HEK293 (cell line): ENCODE data around the gene B3GNT9.

Source experiments
- ZNF266 ChIP-seq: fragments of 450-650 bp; formaldehyde crosslinking; IDR thresholded peaks from 2 replicates; pipeline ENCODE4 v1.5.1; 2016; ENCODE audit warnings: missing biosample characterization, missing genetic modification characterization, low read depth
- ZNF274 ChIP-seq, 2 experiments: fragments of 200-500 bp in 1 of 2; fragments of 450-650 bp in 1 of 2; sonication (Bioruptor generic) in 1 of 2; formaldehyde crosslinking in 1 of 2; IDR thresholded peaks; 2 replicates each; pipeline versions ENCODE4 v1.5.1 to v1.6.1; 2014 to 2016; ENCODE audit warnings: borderline replicate concordance in 1 of 2, inconsistent platforms in 1 of 2, low read length in 1 of 2, missing biosample characterization in 1 of 2, missing genetic modification characterization in 1 of 2
- ZNF530 ChIP-seq: fragments of 450-650 bp; formaldehyde crosslinking; IDR thresholded peaks from 2 replicates; pipeline ENCODE4 v1.5.1; 2016; ENCODE audit warnings: low read depth, missing biosample characterization, missing genetic modification characterization
- ZNF670 ChIP-seq: fragments of 450-650 bp; formaldehyde crosslinking; IDR thresholded peaks from 2 replicates; pipeline ENCODE4 v1.5.1; 2016; ENCODE audit warnings: missing biosample characterization, missing genetic modification characterization, low read depth
- TF ChIP-seq, protein P1 (sequence below): fragments of 450-650 bp; formaldehyde crosslinking; IDR thresholded peaks from 2 replicates; pipeline ENCODE4 v1.5.1; 2017; ENCODE audit warnings: missing biosample characterization, missing genetic modification characterization
- TF ChIP-seq, protein P2 (sequence below): fragments of 450-650 bp; formaldehyde crosslinking; IDR thresholded peaks from 2 replicates; pipeline ENCODE4 v1.5.1; 2016; ENCODE audit warnings: missing biosample characterization, missing genetic modification characterization
- TF ChIP-seq, protein P3 (sequence below): fragments of 450-650 bp; formaldehyde crosslinking; IDR thresholded peaks from 2 replicates; pipeline ENCODE4; 2016; ENCODE audit warnings: missing biosample characterization, missing genetic modification characterization

DNA sequence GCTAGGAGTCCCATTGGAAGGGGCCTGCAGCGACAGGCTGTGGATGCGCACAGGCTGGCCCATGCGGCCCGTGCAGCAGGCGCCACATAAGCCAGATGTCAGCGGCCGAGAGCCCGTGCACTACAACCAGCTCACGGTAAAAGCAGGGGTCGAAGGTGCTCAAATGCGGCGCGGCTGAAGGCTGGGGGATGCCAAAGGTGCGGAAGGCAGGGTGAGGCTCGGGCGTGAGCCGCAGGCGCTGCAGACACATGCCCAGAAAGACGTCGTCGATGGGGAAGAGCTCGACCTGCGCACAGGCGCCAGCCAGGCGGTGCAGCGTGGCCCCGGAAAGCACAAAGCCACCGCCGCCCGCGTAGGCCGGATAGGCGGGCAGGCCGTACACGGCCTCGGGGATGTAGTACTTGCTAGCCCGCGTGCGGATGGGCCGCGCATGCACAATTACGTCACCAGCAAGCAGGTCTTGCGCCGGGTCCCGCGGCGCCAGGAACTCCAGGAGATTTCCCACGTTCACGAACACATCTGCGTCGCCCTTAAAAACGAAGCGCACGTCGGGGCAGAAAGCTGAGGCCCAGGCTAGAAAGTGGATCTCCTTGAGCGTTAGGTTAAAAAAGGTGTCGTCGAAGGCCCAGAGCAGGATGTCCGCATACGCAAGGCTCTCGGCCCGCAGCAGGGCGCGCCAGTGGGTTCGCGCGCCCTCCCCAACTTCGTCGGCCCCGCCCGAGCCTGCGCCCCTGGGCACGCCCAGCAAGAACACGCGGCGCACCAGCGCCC is 1.3 kb downstream of the B3GNT9 start:
- TF ChIP-seq, protein P1, sequence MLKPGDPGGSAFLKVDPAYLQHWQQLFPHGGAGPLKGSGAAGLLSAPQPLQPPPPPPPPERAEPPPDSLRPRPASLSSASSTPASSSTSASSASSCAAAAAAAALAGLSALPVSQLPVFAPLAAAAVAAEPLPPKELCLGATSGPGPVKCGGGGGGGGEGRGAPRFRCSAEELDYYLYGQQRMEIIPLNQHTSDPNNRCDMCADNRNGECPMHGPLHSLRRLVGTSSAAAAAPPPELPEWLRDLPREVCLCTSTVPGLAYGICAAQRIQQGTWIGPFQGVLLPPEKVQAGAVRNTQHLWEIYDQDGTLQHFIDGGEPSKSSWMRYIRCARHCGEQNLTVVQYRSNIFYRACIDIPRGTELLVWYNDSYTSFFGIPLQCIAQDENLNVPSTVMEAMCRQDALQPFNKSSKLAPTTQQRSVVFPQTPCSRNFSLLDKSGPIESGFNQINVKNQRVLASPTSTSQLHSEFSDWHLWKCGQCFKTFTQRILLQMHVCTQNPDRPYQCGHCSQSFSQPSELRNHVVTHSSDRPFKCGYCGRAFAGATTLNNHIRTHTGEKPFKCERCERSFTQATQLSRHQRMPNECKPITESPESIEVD (tag by site-specific recombination) = no peak
- TF ChIP-seq ZNF274 (IDR thresholded peaks at IDR 0.05; ENCODE audit: low read length) (no peak), ZNF274 (tag by site-specific recombination; IDR thresholded peaks at IDR 0.05; ENCODE audit: borderline replicate concordance) (no peak), ZNF266 (tag by site-specific recombination) (no peak), ZNF530 (tag by site-specific recombination) (no peak), ZNF670 (tag by site-specific recombination) (no peak)
- TF ChIP-seq, protein P2, sequence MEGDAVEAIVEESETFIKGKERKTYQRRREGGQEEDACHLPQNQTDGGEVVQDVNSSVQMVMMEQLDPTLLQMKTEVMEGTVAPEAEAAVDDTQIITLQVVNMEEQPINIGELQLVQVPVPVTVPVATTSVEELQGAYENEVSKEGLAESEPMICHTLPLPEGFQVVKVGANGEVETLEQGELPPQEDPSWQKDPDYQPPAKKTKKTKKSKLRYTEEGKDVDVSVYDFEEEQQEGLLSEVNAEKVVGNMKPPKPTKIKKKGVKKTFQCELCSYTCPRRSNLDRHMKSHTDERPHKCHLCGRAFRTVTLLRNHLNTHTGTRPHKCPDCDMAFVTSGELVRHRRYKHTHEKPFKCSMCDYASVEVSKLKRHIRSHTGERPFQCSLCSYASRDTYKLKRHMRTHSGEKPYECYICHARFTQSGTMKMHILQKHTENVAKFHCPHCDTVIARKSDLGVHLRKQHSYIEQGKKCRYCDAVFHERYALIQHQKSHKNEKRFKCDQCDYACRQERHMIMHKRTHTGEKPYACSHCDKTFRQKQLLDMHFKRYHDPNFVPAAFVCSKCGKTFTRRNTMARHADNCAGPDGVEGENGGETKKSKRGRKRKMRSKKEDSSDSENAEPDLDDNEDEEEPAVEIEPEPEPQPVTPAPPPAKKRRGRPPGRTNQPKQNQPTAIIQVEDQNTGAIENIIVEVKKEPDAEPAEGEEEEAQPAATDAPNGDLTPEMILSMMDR (tag by site-specific recombination) = no peak
- TF ChIP-seq, protein P3, sequence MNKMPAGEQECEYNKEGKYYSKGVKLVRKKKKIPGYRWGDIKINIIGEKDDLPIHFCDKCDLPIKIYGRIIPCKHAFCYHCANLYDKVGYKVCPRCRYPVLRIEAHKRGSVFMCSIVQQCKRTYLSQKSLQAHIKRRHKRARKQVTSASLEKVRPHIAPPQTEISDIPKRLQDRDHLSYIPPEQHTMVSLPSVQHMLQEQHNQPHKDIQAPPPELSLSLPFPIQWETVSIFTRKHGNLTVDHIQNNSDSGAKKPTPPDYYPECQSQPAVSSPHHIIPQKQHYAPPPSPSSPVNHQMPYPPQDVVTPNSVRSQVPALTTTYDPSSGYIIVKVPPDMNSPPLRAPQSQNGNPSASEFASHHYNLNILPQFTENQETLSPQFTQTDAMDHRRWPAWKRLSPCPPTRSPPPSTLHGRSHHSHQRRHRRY (tag by site-specific recombination) = no peak
